Measurements from ENCODE around the gene NR2F2.

Gene NR2F2

DNA sequence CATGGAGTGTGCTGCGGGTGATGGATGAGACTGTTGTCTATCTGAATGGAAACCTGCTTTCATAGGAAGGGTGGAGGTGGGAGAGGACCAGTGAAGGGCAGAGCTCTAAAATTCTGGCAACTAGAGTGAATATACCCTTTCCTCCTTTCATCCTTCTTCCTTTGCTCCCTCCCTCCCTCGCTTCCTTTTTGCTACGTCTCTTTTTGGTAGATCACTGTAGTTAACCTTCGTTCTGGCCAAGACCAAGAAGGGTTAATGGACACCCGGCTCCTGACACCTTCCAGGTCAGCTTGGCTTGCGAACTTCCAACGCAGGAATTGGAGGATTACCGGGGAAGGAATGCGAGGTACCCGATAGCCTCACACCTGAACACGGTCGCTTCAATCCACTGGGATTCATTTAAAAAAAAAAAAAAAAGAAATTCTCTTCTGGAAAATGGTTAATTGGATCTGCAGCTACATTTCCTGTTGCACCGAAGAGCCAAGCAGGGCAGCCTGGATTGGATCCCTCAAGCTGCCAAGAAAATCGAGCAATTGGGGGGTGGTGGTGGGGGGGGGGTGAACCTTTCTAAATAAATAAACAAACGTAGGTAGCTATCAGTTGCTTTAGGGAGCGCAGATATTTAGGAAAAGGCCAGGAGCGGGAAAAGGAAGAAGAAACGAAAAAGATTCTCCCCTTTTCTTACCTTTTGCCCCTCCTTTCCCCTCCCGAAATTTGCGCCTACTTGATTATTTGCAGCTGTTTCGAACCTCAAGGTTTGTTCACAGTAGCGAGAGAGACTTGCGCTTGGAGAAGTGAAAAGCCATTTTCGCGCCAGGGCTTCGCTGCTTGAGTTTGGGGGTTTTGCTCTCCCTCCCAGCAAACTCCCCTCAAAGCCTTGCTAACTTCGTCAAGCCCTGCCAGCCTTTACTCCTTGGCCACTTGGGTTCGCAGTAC lies 9.5 kb upstream of the NR2F2 start:
- DNase-seq, result no peak

DNA sequence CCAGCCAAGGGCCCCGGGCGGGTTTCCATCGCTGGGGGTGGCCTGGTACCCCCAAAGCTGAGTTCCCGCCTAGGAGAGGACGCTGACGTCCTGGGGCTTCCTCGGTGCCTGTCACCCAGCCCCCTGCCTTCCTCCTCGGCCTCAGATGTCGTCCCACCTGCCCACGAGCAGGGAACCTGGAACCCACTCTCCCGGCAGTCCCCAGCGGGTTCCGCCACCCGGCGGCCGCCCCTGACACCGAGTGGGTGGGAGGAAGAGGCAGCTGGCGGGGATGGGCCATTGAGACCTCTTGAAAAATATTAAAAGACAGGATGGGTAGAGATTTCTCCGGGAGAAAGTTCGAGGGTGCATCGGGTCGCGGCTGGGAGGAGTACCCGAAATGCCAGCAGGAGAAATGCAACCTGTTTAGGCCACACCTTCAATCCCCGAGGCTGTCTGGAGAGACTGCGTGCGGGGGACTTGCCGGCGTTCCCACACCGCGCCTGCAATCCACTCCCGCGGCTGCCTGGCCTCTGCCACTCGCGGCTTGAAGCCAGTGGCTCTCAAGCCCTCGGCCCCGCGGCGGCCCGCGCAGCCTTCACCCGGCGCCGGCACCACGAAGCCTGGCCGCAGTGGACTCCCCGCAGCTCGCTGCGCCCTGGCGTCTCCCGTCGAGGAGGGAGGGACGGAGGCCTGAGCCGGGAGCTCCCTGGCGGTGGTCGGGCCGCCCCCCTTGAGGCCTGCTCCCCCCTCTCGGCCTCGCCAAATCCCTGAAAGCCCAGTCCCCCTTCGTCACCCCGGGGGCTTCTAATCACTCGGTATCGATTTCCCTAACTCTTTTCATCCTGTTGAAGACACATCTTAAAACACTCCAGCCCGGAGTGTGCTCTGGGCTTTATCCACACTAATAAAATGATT lies 8.6 kb upstream of the NR2F2 start:
- no peak for DNase-seq

- DNase-seq, result no peak
Measured at GRCh38 chr15:96322536-96323318, 7.8 kb upstream of the NR2F2 start.

DNA sequence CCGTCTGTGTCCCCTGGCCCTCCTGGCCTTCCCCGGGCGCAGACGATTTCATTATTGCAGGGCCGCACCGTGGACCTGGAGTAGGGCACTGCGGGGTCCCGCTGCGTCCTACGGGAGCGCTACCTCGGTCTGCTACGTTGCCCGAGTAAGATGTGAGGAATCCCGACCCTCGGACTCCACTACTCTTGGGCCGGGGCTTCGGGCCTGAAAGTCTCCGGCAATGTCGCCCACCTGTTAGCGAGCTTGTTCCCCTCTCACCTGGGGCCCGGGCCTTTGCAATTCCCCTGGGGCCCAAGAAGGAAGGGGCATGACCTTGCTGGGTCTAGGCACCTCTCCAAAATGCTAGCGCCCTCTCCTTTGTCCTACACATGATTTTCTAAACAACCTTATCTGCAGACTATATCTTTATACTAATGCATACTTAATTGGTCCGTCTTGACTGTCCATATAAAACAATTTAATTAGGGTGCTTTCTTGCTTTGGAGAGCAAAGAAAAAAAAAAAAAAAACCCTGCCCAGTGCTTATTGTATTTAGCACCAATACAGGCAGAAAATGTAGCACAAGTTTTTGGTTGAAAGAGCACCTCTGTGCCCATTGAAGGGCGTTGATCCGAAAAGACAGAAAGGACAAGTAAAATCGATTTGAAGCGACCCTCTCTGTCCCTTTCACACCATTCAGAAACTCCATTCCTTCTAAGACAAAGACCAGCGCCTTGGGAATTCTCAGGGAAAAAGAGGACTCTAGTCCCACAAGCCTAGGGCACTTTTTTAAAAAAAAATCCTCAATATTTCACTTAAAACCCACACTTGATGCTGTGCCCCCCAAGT lies 7.0 kb upstream of the NR2F2 start:
- DNase-seq, result no peak

GRCh38 chr15:96324192-96324895 lies 6.2 kb upstream of the NR2F2 start:
- no peak for DNase-seq

GRCh38 chr15:96324940-96325540 lies 5.5 kb upstream of the NR2F2 start:
- no peak for DNase-seq

DNA sequence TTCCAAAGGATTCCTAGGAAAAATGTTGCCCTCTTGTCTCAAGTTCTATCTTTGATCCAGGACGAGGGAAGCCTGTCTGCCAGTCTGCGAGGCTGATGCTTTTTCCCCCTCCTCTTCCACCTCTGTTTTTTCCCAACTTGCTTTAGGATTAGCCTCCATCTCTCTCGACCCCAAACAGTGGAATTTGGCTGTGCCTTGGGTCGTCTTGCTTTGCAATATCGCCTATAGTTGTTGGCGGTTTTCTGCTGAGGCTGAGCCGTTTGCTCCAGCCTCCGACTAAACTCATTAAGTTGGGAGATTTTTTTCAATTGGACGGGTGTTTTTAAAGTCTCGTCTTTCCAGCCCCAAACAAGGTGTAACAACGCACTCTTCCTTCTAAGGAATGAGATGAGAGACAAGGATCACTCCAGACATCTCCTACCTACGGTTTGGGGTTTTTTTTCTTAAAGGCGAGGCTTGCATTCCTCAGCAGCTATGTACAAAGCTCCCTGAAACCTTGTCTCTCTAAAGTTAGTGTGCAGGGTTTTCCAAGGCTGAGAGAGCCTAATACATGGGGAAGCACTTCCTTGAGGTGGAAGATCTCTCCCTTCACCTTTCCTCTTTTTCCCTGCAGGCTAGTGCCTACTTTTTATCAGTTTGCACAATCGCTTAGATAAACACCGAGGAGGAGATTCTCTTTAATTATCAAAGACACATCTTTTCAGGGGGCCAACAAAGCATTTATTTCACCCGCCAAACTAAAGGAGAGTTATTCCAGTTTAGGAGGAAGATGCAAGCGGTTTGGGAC lies 4.8 kb upstream of the NR2F2 start:
- DNase-seq, result no peak

DNA sequence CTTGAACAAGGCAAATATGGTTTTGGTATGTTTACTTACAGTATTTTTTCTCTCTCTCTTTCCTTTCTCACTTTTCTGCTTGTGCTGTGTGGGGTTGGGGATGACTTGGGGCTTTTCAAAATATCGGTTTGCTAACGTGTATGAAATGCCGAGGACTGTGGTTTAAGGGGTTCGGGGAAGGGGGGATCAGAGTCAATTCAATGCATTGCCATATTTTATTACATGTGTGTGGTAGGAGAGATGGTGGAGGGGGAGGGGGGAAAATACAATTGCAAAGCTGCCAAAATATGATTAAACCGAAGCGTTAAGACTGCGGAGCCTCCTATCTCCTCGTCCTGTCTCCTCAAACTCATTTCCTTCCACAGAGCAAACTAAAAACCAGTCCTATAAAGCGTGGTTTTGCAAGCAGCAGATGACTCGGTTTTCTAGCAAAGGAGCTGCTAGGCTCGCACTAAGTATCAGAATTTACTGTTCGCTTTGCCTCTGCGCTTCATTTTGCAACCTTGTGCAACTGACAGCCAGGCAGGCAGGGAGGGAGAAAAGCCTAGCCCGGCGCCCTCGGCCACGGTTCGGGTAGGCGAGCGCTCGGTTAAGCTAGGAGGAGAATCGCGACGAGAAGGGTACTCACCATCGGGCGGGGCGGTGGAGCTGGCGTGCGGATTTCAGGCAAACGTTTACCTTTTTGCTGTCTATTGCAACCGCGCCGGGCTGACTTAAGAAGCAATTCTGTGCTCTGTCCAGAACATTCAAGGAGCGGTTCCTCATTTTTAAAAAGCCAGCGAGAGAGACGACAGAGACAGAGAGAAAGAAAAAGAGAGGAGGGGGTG lies 4.0 kb upstream of the NR2F2 start:
- DNase-seq, result no peak

- peak; percentile 49 for DNase-seq
Measured at GRCh38 chr15:96327155-96327741, 3.3 kb upstream of the NR2F2 start.

- no peak for DNase-seq
Measured at GRCh38 chr15:96328181-96328876, 2.2 kb upstream of the NR2F2 start.

DNA sequence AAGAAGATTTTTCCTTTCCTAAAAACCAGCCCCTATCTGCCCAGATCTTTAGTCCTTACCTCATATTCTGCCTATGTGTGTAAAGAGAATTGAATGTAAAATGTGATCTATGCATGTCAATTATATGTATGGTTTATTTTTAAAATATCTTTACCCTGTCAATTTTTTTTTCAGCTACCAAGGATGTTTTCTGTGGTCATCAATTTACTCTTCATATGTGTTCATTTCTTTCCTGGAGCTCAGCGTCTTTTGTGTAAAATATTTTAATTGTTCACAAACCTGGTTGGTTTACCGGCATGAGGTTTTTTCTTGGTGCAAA lies 1.7 kb upstream of the NR2F2 start:
- DNase-seq, result no peak

DNA sequence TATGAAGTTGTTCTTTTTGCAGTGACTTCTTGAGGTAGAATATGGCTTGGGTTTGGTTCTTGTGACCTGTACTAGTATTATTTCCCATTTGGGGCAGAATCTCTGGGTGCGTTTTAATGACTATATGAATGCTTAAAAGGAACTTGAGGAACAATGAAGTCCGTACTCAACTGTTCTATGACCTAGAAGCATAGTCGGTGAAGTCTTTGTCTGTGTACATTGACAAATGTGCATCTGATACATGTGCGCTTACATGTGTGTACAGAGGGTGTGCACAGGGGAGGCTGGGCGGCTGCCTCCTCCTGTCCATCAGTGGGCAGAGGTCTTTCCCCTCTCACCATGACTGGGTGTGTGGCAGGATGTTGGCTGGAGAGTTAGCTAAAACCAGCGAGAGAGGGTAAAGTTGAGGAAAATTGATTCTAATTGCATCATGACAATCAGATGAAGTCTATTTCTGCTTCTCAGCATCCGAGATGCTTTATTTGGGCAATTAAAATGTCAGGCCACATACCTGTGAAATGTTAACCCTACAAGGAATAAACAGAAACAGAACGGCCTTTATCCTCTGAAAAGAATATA lies 1.0 kb upstream of the NR2F2 start:
- DNase-seq, result no peak

DNA sequence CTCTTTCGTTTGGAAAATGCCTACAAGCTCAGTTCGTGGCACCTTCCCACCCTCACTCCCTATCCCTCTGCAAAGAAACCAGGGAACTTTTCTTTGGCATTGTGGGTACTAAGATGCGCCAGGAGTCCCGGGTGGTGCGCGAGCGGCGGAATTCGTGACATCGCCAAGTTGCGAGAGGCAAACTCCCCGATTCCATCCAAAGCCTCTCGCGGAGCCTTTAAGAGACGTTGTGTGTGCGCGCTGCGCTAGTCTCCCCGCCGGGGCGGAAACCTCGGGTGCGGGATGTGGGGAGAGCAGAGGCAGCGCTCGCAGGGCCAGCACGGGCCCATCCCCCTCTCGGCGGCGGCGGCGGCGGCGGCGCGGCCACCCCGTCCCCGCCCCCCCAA lies 443 bp upstream of the NR2F2 start:
- no peak for DNase-seq

GRCh38 chr15:96331144-96331944 lies 844 bp downstream of the NR2F2 start:
- DNase-seq, result no peak

- no peak for DNase-seq
Measured at GRCh38 chr15:96331945-96332636, 1.6 kb downstream of the NR2F2 start.

DNA sequence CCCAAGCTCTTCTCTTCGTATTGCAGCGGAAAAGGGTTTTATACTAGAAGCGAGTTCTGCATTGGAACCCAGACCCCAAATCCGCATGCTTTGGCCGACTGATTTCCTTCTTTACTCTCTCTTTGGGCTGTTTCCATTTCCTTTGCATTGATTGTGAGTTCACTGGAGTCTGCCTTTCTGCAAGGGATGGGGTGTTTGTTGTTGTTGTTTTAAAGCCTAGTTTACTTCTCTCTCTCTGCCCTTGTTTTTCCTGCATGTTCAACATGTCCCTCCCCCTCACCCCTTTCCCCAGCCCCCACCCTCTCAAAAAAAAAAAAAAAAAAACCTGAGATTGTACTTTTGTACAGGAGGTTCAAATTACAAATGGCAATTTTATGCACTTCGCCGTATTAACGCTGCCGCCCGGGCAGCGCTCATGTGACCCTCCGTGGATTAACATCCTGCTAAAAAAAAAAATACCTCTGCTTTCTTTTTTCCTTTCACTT lies 2.2 kb downstream of the NR2F2 start:
- no peak for DNase-seq

All from NCI-H1436 treated with DMSO at 0.1 percent for 48 hours (cell line).